Medulla oblongata (tissue), 1 donor: ENCODE measurements around the gene CCDC148.

Experiments
- DNase-seq: peaks from one replicate; pipeline ENCODE4 v3.0.0-alpha.2; 2015; ENCODE audit errors: extremely low spot score

Gene CCDC148

DNA sequence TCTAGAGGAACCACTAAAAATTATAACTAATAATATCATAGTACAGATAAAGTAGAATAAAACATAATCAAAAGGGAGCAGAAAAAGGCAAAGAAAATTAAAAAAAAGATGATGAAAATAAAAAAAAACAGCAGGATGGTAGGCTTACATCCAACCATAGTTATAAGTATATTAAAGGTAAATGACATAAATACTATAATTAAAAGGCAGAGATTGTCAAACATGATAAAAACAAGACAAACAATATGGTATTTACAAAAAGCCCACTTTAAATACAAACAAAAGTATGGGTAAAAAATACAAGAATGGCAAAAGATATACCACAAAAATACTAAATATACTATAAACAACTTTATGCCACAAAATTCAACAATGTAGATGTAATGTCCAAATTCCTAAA is 24.4 kb downstream of the CCDC148 start:
- DNase-seq: no peak

DNA sequence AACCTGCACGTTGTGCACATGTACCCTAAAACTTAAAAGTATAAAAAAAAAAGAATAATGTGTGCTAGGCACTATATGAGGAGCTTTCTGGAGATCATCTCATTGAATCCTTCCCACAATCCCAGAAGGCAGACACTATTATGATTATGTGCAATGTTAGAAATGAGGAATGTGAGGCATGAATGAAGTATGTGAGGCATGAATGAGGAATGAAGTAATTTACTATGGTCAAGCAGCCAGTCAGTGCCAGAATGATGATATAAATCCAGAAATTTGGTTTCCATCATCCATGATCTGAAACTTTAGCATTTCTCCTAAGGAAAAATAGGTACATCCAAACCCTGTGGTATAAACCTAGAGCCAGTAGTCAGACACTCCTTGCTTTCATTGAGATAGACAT is 42.0 kb downstream of the CCDC148 start:
- DNase-seq: no peak

DNA sequence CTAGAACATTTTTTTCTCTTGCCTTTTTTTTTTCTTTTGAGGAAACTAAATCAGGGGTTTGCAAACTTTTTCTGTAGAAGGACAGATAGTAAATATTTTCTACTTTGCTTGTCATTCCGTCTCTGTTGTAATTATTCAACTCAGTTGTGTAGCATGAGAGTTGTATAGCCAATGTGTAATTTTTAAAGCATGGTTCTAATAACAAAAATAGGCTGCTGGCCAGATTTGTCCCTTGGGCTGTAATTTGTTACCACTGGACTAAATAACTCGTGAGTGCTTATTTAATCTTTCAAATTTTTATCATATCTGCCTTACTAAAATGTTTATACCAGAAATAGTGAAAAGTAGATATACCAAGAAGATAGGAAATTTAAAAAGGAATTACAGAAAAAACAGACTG is 43.0 kb downstream of the CCDC148 start:
- DNase-seq: no peak

- no peak for DNase-seq
These were observed 44.3 kb downstream of the CCDC148 start for GRCh38 chr2:158412206-158412605.

DNA sequence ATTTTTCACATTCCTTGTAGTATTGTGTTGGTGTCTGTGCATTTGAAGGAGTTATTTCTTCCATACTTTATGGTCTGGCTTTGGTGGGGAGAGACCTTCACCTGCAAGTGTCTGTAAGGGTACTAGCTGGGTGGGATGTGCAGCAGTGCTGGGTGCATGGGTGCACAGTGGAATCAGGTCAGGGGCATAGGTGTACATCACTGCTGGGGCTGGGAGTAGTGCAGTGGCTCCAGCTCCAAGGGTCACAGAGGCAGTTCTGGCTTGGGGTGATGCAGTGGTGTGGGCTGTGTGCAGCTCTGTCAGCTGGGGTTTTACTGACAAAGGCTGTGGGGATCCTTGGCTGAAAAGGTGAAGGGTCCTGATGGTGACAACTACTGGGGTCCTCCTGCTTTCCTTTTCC is 44.8 kb downstream of the CCDC148 start:
- no peak for DNase-seq

GRCh38 chr2:158410132-158410531 is 46.4 kb downstream of the CCDC148 start:
- no peak for DNase-seq

GRCh38 chr2:158407031-158407430 is 49.5 kb downstream of the CCDC148 start:
- DNase-seq: no peak

DNA sequence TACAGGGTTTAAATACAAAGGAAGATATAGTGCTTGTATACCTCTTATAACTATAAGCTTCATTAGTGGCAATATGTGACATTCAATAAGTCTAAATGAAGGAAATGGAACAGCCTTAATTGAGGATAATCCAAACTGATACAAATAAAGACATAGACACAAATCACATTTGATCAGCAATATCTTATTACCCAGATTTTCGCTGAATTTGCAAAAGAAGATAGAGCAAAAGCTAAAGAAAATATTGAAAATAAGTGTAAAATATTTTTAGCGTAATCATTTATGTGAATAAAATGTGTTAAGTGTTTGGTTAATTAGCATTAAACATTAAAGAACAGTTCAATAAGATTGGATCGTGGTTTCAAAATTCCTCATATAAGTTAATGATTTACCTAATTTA is 51.2 kb downstream of the CCDC148 start:
- no peak for DNase-seq

DNA sequence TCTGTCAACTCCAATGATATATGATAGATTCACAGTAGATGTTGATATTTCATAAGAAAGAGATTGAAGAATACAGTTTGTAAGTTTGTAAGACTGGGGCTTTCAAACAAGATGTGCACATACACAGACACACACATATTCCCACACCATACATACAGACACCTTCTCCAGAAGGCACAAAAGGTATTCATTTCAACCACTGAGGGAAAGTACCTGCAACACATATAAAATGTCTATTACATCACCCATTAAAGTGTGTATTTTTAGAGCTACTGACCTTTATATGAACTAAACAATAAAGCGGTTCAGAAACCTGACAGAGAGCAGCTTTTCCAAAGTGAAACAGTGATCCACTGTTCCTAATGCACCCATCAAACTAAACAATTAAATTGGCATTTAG is 53.3 kb downstream of the CCDC148 start:
- peak; percentile 21 for DNase-seq

GRCh38 chr2:158402665-158403064 is 53.9 kb downstream of the CCDC148 start:
- no peak for DNase-seq

- no peak for DNase-seq
These were observed 61.4 kb downstream of the CCDC148 start for GRCh38 chr2:158395166-158395565.

DNA sequence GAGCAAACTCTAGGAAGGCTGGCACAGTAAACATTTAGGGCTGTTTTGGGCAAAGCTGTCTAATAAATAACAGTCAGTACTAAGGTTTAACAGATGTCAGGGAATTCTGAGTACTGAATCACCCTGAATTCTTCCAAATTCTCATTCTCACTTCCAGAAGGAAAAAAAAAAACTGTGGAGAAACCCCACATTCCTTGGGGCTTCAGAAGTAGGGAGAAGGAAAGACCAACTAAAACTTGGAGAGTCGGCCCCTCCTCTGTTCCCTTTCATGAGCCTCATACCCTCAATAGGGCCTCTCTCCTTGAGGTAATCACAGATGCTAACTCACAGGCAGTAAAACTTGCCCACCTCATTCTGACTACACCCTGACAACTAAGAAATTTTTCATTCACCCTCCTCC is 62.1 kb downstream of the CCDC148 start:
- no peak for DNase-seq

DNA sequence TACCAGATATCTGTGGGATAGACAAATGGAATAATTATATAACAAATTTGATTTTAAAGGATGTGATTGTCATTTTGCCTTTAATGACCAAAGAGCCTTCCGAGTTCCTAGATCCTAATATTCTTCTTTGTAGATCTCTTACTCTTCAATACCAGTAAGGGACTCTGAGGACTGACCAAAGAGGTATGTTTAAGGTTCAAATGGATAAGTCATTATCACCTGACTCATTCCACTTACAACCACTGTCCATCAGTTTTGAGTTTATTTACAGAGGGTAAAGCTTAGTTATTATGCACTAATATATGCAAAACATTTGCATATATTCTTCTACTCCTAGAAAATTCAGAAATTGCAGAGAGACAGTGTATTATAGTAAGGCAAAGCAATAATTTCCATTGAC is 62.7 kb downstream of the CCDC148 start:
- no peak for DNase-seq

DNA sequence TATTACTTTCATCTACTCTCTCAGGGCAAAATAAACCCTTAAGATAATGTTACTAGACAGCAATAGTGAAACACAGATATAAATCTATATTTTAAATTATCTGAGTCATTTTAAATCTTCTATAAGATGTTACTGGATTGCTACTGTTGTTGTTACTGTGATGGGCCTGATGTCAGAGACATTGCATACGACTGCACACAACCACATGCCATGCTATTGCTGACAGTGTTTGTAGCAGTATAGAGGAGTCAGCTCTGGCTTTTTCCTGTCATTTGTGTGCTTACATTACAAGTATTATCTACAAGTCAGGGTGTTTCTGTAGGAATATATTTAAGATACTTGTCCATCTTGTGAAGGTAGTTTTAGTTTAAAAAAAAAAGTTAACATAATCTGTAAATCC is 63.9 kb downstream of the CCDC148 start:
- DNase-seq: no peak

DNA sequence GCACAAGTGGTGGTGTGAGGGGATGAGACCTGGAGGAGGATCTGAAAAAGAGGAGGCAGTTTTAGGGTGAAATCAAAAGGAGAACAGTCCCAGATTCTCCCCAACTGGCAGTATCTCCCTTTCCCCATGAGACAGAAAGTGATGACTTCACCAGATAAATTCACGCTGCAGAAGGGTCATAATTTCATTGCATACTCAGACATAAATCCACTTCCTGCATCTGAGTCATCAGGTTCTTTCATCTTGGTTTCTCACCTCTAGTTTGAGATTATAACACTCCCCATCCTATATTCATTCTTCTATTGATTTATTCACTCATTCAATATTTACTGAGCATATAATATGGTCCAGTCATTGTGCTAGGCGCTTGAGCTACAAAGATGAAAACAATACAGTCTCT is 64.7 kb downstream of the CCDC148 start:
- DNase-seq: no peak

- no peak for DNase-seq
These were observed 65.2 kb downstream of the CCDC148 start for GRCh38 chr2:158391361-158391760.

- DNase-seq: no peak
These were observed 68.4 kb downstream of the CCDC148 start for GRCh38 chr2:158388159-158388558.

DNA sequence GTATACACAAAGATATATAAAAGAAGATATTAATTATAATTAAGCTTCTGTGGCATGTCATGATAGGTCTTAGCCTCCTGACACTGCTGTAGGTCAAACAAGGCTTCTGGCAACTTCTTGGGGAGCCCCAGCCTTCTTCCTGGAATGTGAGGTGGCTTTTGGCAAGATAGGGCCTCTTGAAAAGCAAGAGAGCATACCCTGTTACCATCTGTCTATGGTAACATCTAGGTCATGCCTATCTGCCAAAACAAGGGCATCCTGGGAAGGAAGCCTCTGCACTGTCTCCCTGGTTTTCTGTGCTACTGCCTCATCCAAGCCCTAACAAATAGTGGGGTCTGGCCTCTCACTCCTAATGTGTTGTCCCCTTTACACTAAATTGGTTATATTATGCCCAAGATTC is 70.9 kb downstream of the CCDC148 start:
- no peak for DNase-seq

DNA sequence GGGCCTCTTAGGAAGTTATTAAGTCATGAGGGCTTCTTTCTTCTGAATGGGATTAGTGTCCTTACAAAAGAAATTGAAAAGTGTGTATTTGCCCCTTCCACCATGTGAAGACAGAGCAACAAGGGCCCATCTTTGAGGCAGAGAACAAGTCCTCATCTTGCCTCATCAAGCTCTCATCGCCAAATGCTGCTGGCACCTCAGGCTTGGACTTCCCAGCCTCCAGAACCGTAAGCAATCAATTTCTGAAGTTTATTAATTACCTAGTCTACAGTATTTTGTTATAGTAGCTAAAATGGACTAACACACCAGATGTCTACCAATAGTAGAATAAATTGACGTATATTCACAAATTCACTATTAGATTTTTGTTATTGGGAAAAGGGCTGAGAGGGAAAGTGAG is 74.6 kb downstream of the CCDC148 start:
- no peak for DNase-seq

DNA sequence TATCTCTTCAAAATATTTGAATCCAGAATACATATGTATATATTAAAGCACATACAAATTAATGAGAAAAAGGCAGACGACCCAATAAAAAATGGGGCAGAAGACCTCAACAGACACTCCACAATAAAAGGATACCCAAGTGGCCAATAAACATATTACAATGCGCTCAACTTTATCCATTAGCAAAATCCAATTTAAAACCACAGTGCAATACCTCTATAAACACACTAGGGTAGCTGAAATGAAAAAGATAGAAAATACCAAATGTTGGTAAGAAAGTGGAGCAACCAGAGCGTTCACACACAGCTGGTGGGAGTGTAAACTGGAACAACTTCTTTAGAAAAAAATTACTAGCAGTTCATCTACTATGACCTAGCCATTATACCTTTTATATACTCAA is 75.3 kb downstream of the CCDC148 start:
- DNase-seq: no peak

- no peak for DNase-seq
These were observed 75.8 kb downstream of the CCDC148 start for GRCh38 chr2:158380746-158381145.

DNA sequence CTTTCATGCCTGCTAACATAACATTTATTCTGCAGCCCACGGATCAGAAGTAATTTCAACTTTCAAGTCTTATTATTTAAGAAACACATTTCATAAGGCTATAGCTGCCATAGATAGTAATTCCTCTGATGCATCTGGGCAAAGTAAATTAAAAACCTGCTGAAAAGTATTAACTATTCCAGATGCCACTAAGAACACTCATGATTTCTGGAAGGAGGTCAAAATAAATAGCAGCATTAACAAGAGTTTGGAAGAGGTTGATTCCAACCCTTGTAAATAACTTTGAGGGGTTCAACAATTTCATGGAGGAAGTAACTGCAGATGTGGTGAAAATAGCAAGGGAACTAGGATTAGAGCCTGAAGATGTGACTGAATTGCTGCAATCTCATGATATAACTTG is 77.6 kb downstream of the CCDC148 start:
- DNase-seq: no peak

DNA sequence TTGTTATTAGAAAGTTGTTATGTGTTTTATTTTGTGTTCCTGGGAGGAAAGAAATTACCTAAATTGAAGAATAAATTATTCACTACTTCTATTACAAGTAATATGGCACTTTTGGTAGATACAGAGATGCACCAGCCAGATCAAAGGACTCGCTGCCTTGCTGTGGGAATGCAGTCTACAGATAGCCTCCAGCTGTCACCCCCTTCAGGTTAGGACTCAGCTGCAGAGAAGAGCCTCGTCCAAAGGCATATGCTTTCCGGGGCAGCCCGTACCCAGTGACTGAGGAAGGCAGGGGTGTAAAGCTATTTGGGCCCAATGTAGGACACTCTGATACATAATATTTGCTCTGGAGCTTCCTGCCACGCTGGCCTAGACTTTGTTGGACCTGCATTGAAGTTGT is 90.2 kb downstream of the CCDC148 start:
- DNase-seq: no peak

GRCh38 chr2:158359846-158360245 is 96.7 kb downstream of the CCDC148 start:
- no peak for DNase-seq

DNA sequence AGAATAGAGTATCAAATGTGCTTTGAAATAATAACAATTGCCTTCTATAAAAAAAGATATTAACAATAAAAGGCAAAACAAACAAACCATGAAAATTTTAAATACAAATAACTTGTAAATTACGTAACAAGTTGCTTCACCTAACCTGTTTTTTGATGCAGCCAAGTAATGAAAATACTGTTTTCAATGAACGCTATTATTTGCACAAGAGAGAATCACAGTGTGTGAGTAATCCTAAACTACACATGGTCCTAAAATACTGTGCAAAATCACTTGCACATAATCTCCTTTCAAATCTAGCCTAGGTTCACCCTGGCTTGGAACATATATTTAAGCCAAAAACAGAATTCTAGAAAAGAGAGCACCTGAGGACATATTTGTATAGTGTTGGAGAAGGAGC is 98.9 kb downstream of the CCDC148 start:
- DNase-seq: no peak
